ENCODE data around the gene KIF7.

GRCh38 chr15:89642106-89642505, 13.2 kb downstream of the KIF7 start:
- TF ChIP-seq EP300 (IDR thresholded peaks at IDR 0.05; ENCODE audit: borderline replicate concordance) (no peak), TCF12 (IDR thresholded peaks at IDR 0.05; ENCODE audit: low read depth) (no peak), NFIC (IDR thresholded peaks at IDR 0.05) (no peak), REST (IDR thresholded peaks at IDR 0.05; ENCODE audit: low read depth) (no peak), MAX (IDR thresholded peaks at IDR 0.05) (no peak), TAF1 (IDR thresholded peaks at IDR 0.05; ENCODE audit: low read depth) (no peak), RAD21 (IDR thresholded peaks at IDR 0.05; ENCODE audit: low read depth) (no peak), CREB1 (IDR thresholded peaks at IDR 0.05; ENCODE audit: low read depth) (no peak), YY1 (IDR thresholded peaks at IDR 0.05; ENCODE audit: low read depth) (no peak), ZBTB7A (IDR thresholded peaks at IDR 0.05; ENCODE audit: low read depth) (no peak), FOXM1 (IDR thresholded peaks at IDR 0.05; ENCODE audit: borderline replicate concordance, low read depth) (no peak), TEAD4 (IDR thresholded peaks at IDR 0.05) (no peak)
